Measurements from ENCODE around the gene GNAL.
"Not testable (repeated sequence)": the region's sequence is repeated elsewhere in the genome, so short reads cannot be mapped to it uniquely, and the experiment has no call there.

GNAL gene

GRCh38 chr18:11849841-11850634 lies 161.0 kb downstream of the GNAL start:
- DNase-seq (ENCODE audit: low read depth): peak; percentile 21

GRCh38 chr18:11850821-11851145 lies 161.7 kb downstream of the GNAL start:
- no peak for DNase-seq (ENCODE audit: low read depth)

- peak; percentile 95 for DNase-seq (ENCODE audit: low read depth)
Measured at GRCh38 chr18:11851146-11851805, 162.2 kb downstream of the GNAL start, which contains the start of gene CHMP1B. Gene CHMP1B, plus strand, starts transcription at chr18:11851413. Its CDS starts 99 bp downstream, at chr18:11851512.

- peak; percentile 7 for DNase-seq (ENCODE audit: low read depth)
Measured at GRCh38 chr18:11851806-11852337, 162.8 kb downstream of the GNAL start.

- DNase-seq (ENCODE audit: low read depth): not testable (repeated sequence)
Measured at GRCh38 chr18:11854554-11854953, 165.5 kb downstream of the GNAL start.

- no peak for DNase-seq (ENCODE audit: low read depth)
Measured at GRCh38 chr18:11857177-11857887, 168.3 kb downstream of the GNAL start.

- DNase-seq (ENCODE audit: low read depth): no peak
Measured at GRCh38 chr18:11859282-11859830, 170.3 kb downstream of the GNAL start.

GRCh38 chr18:11859903-11860407 lies 170.9 kb downstream of the GNAL start:
- DNase-seq (ENCODE audit: low read depth): no peak

- DNase-seq (ENCODE audit: low read depth): no peak
Measured at GRCh38 chr18:11860594-11861450, 171.8 kb downstream of the GNAL start.

GRCh38 chr18:11861583-11862288 lies 172.7 kb downstream of the GNAL start:
- no peak for DNase-seq (ENCODE audit: low read depth)

GRCh38 chr18:11862468-11863137 lies 173.5 kb downstream of the GNAL start:
- DNase-seq (ENCODE audit: low read depth): no peak

- no peak for DNase-seq (ENCODE audit: low read depth)
Measured at GRCh38 chr18:11864471-11864870, 175.4 kb downstream of the GNAL start.

- DNase-seq (ENCODE audit: low read depth): no peak
Measured at GRCh38 chr18:11865071-11865470, 176.0 kb downstream of the GNAL start.

GRCh38 chr18:11866329-11866728 lies 177.3 kb downstream of the GNAL start:
- no peak for DNase-seq (ENCODE audit: low read depth)

GRCh38 chr18:11866764-11867163 lies 177.7 kb downstream of the GNAL start:
- no peak for DNase-seq (ENCODE audit: low read depth)

- DNase-seq (ENCODE audit: low read depth): no peak
Measured at GRCh38 chr18:11868230-11868629, 179.2 kb downstream of the GNAL start.

- no peak for DNase-seq (ENCODE audit: low read depth)
Measured at GRCh38 chr18:11871501-11871900, 182.4 kb downstream of the GNAL start.

GRCh38 chr18:11872479-11873136 lies 183.5 kb downstream of the GNAL start:
- DNase-seq (ENCODE audit: low read depth): no peak

- DNase-seq (ENCODE audit: low read depth): no peak
Measured at GRCh38 chr18:11873670-11874340, 184.7 kb downstream of the GNAL start.

All from stimulated activated CD8-positive, alpha-beta memory T cell treated with anti-CD3 and anti-CD28 coated beads, Interleukin-15, amount 100 ng/mL, for 1 hour (primary cell).